GM12891 (cell line): ENCODE results near the gene GOSR2.

Experiments
- POLR2A ChIP-seq: IDR thresholded peaks from 2 replicates; pipeline ENCODE4 v1.6.1; 2011; ENCODE audit warnings: low read depth, low read length, control low read depth
- POLR2AphosphoS5 ChIP-seq: IDR thresholded peaks from 2 replicates; pipeline ENCODE4 v1.6.1; 2011; ENCODE audit warnings: low read depth, low read length, control low read depth

- TF ChIP-seq POLR2AphosphoS5 (no peak), POLR2A (no peak)
Observed at GRCh38 chr17:46928467-46929261, 5.7 kb downstream of the GOSR2 start.
